Ureter (tissue), 1 donor: ENCODE results near the gene SLC7A14. TPM values are rescaled to one million over a fixed set of nuclear protein-coding genes. Genes with fewer than 3 reads are reported as not detected.
A peak's percentile ranks its signal among the peaks of the same experiment; 100 is the strongest.

Experiments
- DNase-seq: peaks from one replicate; pipeline ENCODE4 v3.0.0-alpha.2; 2020; ENCODE audit warnings: low spot score
- total RNA-seq: library from RNA; stranded (reverse); gene quantifications from one replicate; pipeline ENCODE4 v1.2.4, GENCODE V29; 2023
- donor health status: DM: yes; HTN: yes; CAD: no.

The SLC7A14 gene
- not detected for total RNA-seq

DNA sequence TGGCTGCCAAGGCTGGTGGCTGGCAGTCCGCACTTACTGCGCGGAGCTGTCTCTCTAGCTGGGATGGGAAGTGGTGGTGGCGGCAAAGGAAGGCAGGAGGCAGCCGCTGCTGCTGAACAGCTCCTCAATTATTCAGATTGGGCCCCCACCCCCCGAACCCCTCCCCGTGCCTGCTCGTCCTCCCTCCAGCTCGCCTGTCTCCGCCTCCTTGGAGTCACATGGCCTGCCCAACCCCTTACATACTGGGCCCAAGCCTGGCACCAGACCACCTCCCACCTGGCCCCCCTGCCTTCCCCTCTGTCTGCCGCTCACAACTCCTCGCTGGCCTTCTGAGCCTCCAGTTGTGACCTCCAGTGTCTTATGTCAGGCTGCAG lies at the start of gene SLC7A14:
TSS of gene SLC7A14 (minus strand) at position 139 of the 374 bp plus-strand sequence. CDS start 59,139 bp downstream, outside the sequence.
- DNase-seq: no peak

DNA sequence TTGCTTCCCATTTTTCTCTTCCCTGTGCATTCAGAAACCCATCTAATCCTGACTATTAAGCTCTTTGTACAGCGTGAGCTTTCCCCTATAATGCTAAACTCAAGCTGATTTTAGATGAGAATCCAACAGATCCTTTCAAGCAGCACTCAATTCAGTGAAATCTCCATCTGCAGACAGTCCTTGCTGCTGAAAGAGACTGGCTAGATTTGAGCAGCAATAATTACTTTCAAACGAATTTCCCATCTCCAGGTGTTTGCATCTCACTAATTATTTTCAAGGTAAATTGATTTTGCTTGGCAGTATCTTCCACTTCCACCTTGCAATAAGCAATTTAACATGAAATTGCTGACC lies 49.5 kb upstream of the SLC7A14 start:
- no peak for DNase-seq

DNA sequence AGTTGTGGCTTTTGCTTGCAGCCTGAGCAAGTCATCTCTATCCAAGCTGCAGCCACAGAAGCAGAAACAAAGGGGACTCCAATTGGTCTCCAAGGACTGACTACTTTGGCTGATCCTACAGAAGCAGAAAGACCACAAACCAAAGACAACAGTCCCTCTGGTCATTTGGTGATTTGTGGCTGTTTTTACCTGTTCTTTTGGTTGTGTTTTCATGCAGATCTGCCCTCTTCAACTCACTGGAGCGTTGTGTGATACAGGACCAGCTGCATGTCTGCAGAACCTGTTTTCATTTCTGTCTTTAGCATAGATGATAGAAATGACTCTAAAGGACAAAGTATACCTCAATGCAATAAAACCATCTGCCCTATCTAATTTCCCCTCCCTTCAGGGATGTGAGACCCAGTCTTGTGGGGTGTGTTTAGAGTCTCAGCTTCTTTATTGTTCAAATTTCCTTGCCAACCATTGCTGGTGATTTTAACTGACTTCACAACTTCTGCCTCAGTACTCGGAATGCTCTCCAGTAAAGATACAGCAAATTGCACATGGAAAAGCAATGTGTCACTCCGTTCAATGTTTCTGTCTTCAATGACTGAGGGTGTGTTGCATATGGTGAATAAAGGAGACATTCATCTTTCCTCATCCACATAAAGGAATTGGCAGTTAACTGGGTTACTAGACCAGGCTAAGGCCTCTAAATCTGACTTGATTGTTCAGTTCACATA lies 48.9 kb upstream of the SLC7A14 start:
- DNase-seq: no peak

DNA sequence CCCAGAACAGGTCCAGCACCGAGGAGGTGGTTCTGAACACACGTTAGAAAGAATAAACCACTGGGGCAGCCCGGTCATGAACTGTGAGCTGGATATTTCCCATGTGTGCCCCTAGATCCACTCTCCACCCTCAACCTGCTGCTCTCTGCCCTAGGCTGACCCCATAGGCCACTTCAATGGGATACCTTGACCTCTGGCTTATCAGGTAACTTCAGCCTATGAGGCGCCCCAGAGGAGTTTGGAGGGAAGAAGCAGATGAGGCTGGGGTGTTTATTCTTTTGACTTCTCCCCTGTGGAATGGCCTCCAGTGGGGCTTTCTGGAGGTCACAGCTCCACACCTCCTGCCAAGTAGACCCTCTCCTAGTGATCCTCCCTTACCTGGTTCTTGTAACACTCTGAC lies 47.7 kb upstream of the SLC7A14 start:
- no peak for DNase-seq

DNA sequence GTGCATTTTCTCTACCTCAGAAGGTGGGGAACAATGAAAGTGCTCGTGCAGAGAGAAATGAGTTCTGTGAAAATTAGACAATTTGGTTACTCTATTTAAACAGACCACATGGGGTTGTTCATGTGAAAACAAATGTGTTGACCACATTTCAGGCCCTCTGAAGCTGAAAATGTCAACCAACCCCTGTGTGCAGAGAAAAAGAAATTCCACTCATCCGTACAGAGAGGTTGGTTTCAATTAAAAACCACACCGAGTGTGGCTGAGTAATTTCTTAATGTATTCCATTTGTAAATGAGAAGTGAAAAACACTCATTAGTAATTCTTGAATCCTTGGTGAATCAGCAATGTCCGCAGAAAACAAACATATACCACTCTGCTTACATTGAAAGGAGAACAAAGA lies 46.9 kb upstream of the SLC7A14 start:
- no peak for DNase-seq

DNA sequence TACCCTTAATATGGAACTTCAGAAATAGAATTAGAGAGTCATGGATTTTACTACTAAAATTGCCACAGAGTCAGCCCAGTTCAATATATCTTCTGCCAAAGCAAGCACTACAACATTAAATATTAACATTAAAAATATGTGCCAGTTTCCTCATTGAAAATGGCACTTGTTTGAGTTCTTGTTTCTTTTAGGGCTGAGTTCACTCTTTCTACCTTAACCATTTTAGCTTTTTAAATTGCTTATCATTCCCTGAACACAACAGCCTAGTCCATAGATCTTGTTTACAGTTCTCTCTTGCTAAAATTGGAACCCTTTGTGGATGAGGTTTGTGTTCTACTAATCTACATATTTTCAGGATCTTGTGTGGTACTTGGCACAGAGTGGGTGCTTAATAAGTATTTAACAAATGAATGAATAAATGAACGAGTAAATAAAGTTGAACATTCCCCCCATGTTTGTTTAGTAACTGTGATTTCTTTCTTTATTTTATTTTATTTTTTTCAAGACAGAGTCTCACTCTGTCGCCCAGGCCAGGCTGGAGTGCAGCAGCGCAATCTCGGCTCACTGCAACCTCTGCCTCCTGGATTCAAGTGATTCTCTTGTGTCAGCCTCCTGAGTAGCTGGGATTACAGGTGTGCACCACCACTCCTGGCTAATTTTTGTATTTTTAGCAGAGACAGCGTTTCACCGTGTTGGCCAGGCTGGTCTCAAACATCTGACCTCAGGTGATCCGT lies 46.0 kb upstream of the SLC7A14 start:
- DNase-seq: no peak

DNA sequence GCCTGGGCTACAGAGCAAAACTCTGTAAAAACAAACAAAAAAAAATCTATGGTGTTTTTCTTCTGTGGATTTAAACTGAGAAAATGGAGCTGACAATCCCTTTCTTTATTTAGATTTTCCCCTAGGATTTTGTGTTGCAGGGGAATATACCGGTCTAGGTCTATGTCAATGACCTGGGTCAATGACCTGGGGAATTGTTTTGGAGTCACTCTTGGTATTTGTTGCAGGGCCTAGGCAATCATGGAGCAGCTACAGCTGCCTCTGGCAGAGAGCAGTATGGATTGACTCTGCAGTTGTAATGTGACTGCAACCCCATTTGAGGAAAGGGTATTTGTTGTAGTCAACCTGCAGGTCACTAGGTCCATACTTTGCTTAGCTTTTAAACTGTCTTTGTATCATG lies 37.6 kb upstream of the SLC7A14 start:
- DNase-seq: no peak

DNA sequence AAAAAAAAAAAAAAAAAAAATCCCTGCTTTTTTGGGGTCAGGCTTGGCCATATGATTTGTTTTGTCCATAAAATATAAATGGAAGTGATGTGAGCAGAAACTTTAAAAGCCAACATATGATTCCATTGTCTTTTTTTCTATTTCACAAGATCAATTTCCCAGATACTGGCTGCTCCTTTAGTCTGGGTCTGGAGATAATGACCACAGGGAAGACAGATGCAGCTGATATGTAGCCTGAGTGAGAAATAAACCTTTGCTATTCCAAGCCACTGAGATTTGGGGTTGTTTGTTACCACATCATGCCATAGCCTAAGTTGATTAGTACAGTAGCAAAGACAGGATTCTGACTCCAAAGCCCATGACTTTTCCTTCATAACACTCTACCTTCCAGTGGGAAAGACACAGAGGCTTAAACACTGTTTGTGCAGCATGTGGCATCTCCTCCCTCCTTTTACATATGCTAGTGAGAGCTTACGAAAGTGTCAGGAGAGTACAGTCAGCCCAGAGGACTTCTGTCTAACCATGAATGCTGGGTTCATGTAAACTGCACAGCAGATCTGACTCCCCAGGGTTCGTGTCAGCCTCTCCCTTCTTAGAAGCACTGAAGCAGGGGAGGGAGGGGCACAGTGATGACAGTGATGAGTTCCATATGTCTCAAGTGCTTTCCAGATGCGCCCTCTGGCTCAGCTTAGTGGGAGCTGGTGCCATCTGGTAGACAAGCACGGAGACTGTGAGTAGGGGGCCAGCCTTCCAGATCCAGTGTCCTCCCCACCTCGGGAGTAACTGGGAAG lies 36.7 kb upstream of the SLC7A14 start:
- peak; percentile 43 for DNase-seq

DNA sequence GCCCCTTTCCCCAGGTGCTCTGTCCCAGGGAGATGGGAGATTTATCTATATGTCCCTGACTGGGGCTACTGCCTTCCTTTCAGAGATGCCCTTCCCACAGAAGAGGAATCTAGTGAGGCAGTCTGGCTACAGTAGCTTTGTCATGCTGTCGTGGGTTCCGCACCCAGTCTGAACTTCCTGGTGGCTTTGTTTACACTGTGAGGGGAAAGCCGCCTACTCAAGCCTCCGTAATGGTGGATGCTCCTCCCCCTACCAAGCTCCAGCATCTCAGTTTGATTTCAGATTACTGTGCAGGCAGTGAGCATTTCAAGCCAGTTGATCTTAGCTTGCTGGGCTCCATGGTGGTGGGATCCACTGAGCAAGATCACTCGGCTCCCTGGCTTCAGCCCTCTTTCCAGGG lies 35.4 kb upstream of the SLC7A14 start:
- no peak for DNase-seq

DNA sequence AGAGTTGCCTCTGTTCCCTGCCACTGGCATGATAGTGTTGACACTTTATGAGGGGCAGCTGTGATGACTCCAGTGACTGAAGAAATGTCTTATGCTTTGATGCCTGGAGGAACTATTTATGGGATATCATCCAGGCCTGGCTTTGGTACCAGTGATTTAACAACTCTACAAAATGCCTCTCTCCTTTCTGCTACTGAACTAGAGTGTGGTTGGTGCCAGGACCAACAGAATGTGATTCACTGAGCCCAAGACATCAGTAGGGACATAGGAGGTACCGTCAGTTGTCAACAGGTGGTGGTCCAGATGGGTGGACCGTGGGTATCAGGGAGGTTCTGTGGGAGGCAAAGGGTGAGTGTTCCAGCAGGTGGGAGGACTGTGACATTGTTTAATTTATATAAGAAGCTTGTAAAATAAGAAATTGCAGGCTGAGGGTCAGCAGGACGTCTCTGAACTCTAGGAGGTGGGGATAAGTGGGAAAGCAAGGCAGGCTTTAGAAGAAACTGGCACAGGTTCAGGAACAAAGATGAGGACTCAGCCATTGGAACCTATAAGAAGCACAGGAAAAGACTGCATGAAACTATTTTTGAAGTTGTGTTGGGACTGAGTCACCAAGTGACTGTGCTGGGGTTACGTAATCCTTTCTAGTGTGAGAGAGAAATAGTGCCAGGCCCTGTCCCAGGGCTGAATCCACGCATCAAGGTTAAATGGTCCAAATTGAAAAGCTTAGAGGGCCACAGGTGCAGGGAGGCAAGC lies 28.5 kb upstream of the SLC7A14 start:
- DNase-seq: peak; percentile 49

DNA sequence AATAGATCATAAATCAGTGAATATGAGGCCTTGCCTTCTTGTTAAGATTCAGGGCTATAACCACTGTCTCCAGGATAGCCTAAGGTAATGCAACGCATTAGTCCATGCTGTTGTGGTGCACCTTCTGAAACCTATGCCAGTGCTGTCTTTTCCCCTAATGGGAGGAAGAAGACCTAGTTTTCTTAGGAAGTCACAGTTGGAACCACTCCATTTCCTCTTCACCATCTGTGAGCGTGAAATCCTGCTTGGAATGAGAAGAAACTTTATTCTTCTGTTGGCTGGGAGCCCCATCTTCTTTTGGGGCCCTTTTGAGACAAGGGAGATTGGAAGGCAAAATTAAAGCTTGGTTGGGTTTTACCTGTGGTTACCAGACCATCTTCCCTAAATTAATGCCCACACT lies 25.9 kb upstream of the SLC7A14 start:
- DNase-seq: no peak

DNA sequence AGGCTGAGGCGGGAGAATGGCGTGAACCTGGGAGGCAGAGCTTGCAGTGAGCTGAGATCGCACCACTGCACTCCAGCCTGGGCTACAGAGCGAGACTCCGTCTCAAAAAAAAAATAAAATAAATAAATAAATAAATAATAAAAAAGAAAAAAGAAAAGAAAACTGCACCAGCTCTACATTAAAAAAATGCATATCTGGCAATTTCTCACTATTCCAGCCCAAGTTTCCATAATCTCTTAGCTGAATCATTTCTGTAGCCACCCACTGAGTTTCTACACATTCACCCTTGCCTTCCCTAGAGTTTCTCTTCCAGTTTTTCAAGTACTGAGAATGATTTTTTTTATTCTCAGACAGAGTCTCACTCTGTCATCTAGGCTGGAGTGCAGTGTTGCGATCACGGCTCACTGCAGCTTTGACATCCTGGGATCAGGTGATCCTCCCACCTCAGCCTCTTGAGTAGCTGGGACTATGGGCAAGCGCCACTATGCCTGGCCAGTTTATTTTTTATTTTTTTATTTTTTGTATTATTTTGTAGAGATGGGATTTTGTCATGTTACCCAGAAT lies 24.5 kb upstream of the SLC7A14 start:
- DNase-seq: no peak

DNA sequence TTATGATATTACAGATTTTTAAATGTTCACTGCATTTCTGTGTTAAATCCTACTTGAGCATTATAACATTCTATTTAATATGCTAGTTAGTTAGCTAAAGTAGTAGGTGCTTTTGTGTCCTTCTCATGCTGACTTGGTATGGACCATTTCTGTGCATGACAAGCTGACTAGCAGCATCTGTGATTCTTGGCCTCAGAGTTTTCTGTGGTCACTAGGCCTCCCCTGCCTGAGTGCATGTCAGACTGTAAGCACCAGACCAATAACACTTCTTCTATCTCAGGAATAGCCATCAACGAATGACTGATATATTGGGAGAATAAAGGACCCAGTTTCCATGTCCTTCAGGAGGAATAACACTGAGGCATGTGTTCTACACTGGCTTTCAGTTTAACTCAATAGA lies 22.6 kb upstream of the SLC7A14 start:
- DNase-seq: no peak

DNA sequence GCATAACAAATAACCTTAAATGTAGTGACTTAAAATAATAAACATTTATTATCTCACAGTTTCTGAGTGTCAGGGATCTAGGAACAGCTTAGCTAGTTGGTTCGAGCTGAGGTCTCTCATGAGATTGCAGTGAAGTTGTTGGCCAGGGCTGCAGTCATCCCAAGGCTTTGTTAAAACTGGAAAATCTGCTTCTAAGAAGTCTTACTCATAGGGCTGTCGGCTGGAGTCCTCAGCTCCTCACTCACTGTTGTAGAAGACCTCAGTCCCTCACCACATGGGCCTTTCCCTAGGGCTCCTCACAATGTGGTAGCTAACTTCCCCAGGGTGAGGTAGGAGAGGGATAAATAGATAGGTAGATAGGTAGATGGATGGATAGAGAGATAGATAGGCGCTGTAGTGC lies 20.8 kb upstream of the SLC7A14 start:
- DNase-seq: no peak

DNA sequence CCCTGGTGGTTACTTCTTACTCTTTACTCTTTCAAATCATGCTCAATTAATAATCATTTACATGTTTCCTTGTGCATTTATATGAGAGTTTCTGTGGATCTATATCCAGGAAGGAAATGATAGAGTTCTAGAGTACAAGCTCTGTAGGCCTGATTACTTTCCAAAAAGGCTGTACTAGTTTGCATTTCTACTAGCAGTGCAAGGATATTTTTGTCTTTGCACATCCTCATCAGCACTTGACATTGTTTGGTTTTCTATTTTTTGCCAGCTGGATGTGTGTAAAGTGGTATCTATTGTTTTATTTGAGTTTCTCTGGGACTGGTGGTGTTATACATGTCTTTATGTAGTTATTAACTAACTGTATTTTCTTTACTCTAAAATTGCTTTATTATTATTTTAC lies 19.6 kb upstream of the SLC7A14 start:
- no peak for DNase-seq

DNA sequence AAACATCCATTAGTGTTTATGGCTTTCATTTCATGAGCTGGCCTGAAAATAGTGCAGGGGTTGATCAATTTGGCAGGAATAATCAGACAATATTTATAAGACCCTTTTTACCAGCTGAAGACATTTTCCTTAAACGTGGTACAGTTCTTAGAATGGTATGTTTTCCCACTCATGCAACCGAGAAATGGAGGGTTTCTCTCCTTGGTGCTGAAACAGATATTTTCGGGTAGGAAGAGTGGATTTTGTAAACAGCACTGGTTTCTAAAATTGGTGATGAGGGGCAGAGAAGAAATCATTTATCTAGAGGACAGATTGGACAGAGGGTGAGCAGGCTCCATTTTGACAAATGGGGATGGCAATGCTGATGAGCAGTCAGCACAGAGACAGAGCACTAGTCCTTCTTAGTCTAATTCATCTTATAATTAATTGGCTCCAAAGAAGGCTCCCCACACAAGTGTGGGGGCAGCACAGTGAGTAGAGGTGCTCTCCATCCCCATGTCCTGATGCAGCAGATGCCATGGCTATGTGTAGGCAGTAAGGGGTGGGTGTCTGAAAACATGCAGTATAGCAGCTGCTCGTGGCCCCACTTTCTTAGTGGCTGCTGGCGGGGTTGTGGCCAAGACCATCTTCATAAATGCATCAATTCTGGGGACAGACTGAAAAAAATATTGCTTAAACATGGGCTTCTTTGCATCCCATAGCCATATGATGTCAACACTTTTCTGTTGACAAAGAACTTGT lies 18.1 kb upstream of the SLC7A14 start:
- no peak for DNase-seq

DNA sequence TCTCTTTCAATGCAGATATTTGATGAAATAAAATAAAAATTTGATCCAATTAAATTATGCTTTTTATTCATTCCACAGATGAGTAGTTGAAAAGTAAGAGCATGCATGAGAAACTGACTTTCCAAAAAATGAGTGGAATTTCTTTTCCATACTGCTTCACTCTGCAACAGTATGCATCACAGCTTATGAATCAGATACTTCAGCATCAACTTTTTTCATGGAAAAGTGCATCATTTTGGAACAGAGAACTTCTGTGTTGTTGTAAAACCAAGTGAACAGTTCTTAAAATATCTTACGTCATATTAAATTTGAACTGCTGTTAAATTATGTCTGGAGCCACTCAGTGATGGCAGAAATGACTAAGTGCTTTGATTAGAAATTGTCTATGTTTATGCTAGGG lies 16.7 kb upstream of the SLC7A14 start:
- DNase-seq: no peak

DNA sequence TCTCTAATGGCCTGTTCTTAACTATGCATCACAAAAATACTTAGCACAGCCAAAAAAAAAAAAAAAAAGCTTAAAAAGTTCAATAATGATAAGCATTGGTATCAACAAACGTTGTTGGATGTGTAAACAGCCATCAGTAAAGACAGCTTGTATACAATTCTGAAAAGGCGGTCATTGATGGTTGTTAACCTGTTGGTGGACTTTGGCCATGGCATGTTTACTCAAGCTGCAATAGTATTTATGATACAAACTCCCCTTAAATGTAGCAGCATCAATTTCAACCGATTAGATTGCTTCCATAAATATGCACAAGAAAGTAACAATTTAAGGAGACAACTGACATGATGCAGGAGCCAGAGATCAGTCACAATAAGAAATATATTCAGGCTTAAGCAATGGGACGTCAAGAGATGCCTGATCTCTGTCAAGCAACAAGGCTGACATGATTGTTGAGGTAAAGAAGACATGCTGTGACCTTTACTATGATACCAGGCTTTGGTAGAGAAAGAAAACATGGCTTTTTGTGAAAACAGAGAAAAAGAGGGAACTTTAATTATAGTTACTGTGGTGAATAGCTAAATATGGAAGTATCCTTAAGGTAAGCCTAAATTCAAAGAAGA lies 14.2 kb upstream of the SLC7A14 start:
- no peak for DNase-seq

DNA sequence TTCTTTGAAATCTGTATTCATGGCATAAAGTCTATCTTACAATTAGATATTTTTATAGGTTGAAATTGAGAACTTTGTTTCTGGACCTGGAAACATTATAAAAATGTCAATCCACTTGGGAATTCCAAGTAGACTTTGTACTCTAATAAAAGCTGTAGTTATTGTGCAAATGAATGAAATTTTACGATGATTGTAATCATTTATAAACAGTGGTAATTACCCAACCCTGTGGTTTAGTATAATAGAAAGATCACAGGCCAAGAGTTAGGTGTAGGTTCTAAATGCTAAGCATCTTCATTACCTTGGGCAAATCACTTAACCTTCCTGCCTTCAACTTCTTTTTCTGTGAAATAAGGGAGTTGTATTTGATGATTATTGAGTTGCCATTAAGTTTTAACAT lies 13.2 kb upstream of the SLC7A14 start:
- DNase-seq: no peak

DNA sequence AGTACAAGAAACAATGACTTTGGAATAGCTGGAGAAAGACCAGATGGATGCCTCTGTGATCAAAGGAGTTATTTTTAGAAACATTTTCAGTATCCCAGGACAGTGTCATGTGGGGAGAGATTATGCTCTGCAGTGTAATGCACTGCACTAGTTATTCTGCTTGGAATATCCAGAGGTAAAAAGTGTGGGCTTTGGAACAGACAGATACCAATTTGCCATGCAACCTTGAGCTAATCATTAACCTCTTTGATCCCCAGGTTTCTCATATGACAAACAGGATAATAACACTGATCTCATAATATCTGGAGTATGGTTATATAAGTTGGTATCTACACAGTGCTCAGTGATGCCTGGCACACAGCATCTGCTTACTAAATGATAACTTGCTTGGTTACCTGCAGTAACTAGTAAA lies 12.2 kb upstream of the SLC7A14 start:
- DNase-seq: no peak

DNA sequence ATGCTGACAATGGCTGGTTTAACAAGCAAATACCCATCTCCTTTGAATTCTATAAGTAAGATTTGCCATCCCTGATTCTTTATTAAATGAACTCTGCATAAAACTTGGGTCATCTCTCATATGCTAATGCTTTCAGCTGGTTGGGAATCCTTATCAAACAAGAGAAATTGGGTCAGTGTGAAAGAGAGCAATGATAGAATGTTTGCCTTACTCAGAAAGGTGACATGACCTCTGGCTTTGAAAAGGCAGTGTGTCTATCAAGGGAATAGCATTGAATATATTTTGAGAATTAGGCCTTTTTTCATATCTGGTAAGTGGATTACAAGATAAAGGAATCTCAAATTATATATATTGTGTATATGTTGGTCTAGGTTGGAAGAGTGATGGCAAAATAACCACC lies 8.7 kb upstream of the SLC7A14 start:
- no peak for DNase-seq
